Keratinocyte (primary cell): ENCODE data around the gene MBTPS1. TPM values are rescaled to one million over a fixed set of nuclear protein-coding genes. Genes with fewer than 3 reads are reported as not detected.

Source experiments
- DNase-seq: peaks from one replicate; pipeline ENCODE4 v3.0.0-alpha.2; 2011; ENCODE audit warnings: low read depth, missing footprints, low spot score
- FAIRE-seq: peaks from 2 replicates; lab custom pipeline; 2011; peaks lifted over from hg19 to GRCh38; lab: Jason Lieb, UNC
- H2AFZ ChIP-seq: 2 replicates; pipeline ENCODE4 v1.6.0; 2012; ENCODE audit warnings: low read length, control low read depth, inconsistent platforms; ENCODE audit not compliant: control insufficient read depth
- H3K27ac ChIP-seq: 2 replicates; pipeline ENCODE4 v1.5.1; 2011; ENCODE audit warnings: low read length; ENCODE audit not compliant: control insufficient read depth, insufficient read depth
- H3K27me3 ChIP-seq: 3 replicates; pipeline ENCODE4 v1.6.0; 2011; ENCODE audit warnings: low read length; ENCODE audit not compliant: control insufficient read depth, insufficient read depth; ENCODE audit errors: extremely low read depth
- H3K36me3 ChIP-seq, 2 experiments: 2 replicates in 1 of 2; 3 replicates in 1 of 2; pipeline ENCODE4 v1.5.1; 2011; ENCODE audit warnings: low read length in 2 of 2, mild to moderate bottlenecking in 1 of 2; ENCODE audit not compliant: control insufficient read depth in 2 of 2, insufficient read depth in 2 of 2; ENCODE audit errors: extremely low read depth in 1 of 2
- H3K4me1 ChIP-seq: 3 replicates; pipeline ENCODE4 v1.5.1; 2011; ENCODE audit warnings: low read length; ENCODE audit not compliant: control insufficient read depth, insufficient read depth; ENCODE audit errors: extremely low read depth
- H3K4me2 ChIP-seq: 3 replicates; pipeline ENCODE4 v1.6.0; 2011; ENCODE audit warnings: low read depth, low read length; ENCODE audit not compliant: control insufficient read depth, insufficient read depth; ENCODE audit errors: extremely low read depth
- H3K4me3 ChIP-seq, 3 experiments: fragments of 200-600 bp in 1 of 3; sonication (generic) in 1 of 3; 2 replicates in 2 of 3; 3 replicates in 1 of 3; pipeline ENCODE4 v1.5.1; 2011 to 2016; ENCODE audit warnings: low read length in 3 of 3, mild to moderate bottlenecking in 3 of 3, control low read depth in 2 of 3, inconsistent platforms in 1 of 3, low read depth in 1 of 3, mixed read lengths in 1 of 3, mixed run types in 1 of 3, moderate library complexity in 1 of 3; ENCODE audit not compliant: control insufficient read depth in 2 of 3, insufficient read depth in 2 of 3; ENCODE audit errors: extremely low read depth in 1 of 3
- H3K79me2 ChIP-seq: 2 replicates; pipeline ENCODE4 v1.6.0; 2012; ENCODE audit warnings: low read length; ENCODE audit not compliant: control insufficient read depth, insufficient read depth
- H3K9ac ChIP-seq: 3 replicates; pipeline ENCODE4 v1.6.0; 2011; ENCODE audit warnings: low read length; ENCODE audit not compliant: control insufficient read depth, insufficient read depth; ENCODE audit errors: extremely low read depth
- H3K9me1 ChIP-seq: 3 replicates; pipeline ENCODE4 v1.6.0; 2011; ENCODE audit warnings: low read length; ENCODE audit not compliant: control insufficient read depth, insufficient read depth; ENCODE audit errors: extremely low read depth
- H3K9me3 ChIP-seq: 2 replicates; pipeline ENCODE4 v1.5.1; 2012; ENCODE audit warnings: low read depth, low read length; ENCODE audit not compliant: control insufficient read depth
- H4K20me1 ChIP-seq: 3 replicates; pipeline ENCODE4 v1.6.0; 2011; ENCODE audit warnings: low read length; ENCODE audit not compliant: control insufficient read depth, insufficient read depth; ENCODE audit errors: extremely low read depth
- CTCF ChIP-seq, 3 experiments: IDR thresholded peaks in 1 of 3; conservative IDR thresholded peaks in 1 of 3; optimal IDR thresholded peaks in 1 of 3; 2 replicates in 2 of 3; 3 replicates in 1 of 3; pipeline versions ENCODE3 to v1.5.1; 2011; ENCODE audit warnings: low read length in 3 of 3, mild to moderate bottlenecking in 3 of 3, moderate library complexity in 2 of 3, control low read depth in 1 of 3, inconsistent platforms in 1 of 3; ENCODE audit not compliant: insufficient read depth in 2 of 3; ENCODE audit errors: extremely low read depth in 1 of 3
- EZH2 ChIP-seq: IDR thresholded peaks from one replicate; pipeline ENCODE4 v1.6.1; 2012; ENCODE audit warnings: inconsistent platforms, mild to moderate bottlenecking, low read length, moderate library complexity
- dilution Hi-C: fragments of 300-500 bp; cut with MboI; formaldehyde crosslinking; loops from one replicate; pipeline ENCODE4 v1.7.0; 2020; ENCODE audit warnings: low sequenced_read_pairs; ENCODE audit not compliant: extremely low pct_ligation_motif_present
- polyA plus RNA-seq, 5 experiments: library from polyadenylated mRNA; depleted of rRNA in 3 of 5; stranded (reverse) in 3 of 5; stranded (forward) in 1 of 5; unstranded in 1 of 5; fragments of >200 nt; gene quantifications; 1 replicate in 1 of 5; 2 replicates in 3 of 5; 3 replicates in 1 of 5; pipeline versions ENCODE4 v1.2.1 to v1.2.3, GENCODE V29; 2011 to 2012; ENCODE audit warnings: missing spikeins in 2 of 5, low read depth in 1 of 5, low replicate concordance in 1 of 5

MBTPS1 gene
- polyA plus RNA-seq, 1 donor (not counting 4 experiments of a cell fraction or from before 2014, with no cell fraction given): 56.0 TPM

- no peaks in the 10 kb centered on the region for H3K9me1 ChIP-seq
- DNase-seq (no peak), FAIRE-seq (no peak)
- H2AFZ ChIP-seq: no peak overlapping the region
- H4K20me1 ChIP-seq: no peaks in the 10 kb centered on the region
- H3K4me2 ChIP-seq: no peak overlapping the region
- no peaks in the 10 kb centered on the region for H3K79me2 ChIP-seq
- H3K9me3 ChIP-seq: peaks cover 1% of the 10 kb centered on the region
- H3K27me3 ChIP-seq: no peaks in the 10 kb centered on the region
- peaks cover 5% of the 10 kb centered on the region for H3K4me1 ChIP-seq
- H3K9ac ChIP-seq: no peak overlapping the region
- no peak for TF ChIP-seq EZH2
- TF ChIP-seq CTCF (optimal IDR thresholded peaks at IDR 0.05 in 1 of 3, IDR thresholded peaks at IDR 0.05 in 1 of 3, conservative IDR thresholded peaks at IDR 0.05 in 1 of 3; ENCODE audit: extremely low read depth in 1 of 3, insufficient read depth in 2 of 3, low read length in 3 of 3): no peak
- dilution Hi-C loops: no loop called here
- H3K4me3 ChIP-seq: no peak overlapping the region
- no peaks in the 10 kb centered on the region for H3K36me3 ChIP-seq
- H3K27ac ChIP-seq: no peak overlapping the region
Measured at GRCh38 chr16:84016477-84016876, 100.3 kb downstream of the MBTPS1 start.

- Histone ChIP-seq H3K79me2 (no peaks in the 10 kb centered on the region), H3K9me3 (no peaks in the 10 kb centered on the region), H3K9me1 (no peaks in the 10 kb centered on the region), H3K4me2 (no peak overlapping the region), H4K20me1 (no peaks in the 10 kb centered on the region), H3K4me3 (no peak overlapping the region), H3K27ac (no peak overlapping the region), H3K4me1 (peaks cover 5% of the 10 kb centered on the region), H3K9ac (no peak overlapping the region), H3K27me3 (no peaks in the 10 kb centered on the region), H3K36me3 (no peaks in the 10 kb centered on the region), H2AFZ (no peak overlapping the region)
- FAIRE-seq: no peak
- no peak for DNase-seq
- TF ChIP-seq CTCF (optimal IDR thresholded peaks at IDR 0.05 in 1 of 3, IDR thresholded peaks at IDR 0.05 in 1 of 3, conservative IDR thresholded peaks at IDR 0.05 in 1 of 3; ENCODE audit: extremely low read depth in 1 of 3, insufficient read depth in 2 of 3, low read length in 3 of 3) (no peak), EZH2 (no peak)
- dilution Hi-C loops: no loop called here
Measured at GRCh38 chr16:84015399-84015798, 101.3 kb downstream of the MBTPS1 start.
